NCI-H1105 treated with DMSO at 0.1 percent for 48 hours (cell line): ENCODE results near the gene HILPDA.
"Not testable (repeated sequence)": the region's sequence is repeated elsewhere in the genome, so short reads cannot be mapped to it uniquely, and the experiment has no call there.

Experiments used
- DNase-seq: peaks from one replicate; lab custom pipeline; 2025; lab: John Stamatoyannopoulos, UW

HILPDA gene

DNA sequence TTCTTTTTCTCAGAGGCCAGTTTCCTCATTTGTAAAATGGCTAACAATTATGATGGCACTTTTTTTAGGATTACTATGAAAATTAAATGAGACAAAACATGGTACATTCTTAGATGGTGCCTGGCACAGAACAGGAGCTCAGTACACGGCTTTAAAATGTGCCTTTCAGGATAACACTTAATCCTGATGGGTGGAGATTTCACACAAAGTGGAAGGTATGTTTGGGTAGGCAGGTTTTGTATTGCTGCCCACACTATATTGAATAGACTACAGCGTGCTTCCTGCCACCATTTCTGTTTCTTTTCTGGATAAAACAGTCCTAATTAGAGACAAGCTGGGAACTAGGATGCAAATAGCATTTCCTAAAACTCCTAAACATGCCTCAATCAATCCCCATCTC lies 23.9 kb upstream of the HILPDA start:
- DNase-seq: no peak

DNA sequence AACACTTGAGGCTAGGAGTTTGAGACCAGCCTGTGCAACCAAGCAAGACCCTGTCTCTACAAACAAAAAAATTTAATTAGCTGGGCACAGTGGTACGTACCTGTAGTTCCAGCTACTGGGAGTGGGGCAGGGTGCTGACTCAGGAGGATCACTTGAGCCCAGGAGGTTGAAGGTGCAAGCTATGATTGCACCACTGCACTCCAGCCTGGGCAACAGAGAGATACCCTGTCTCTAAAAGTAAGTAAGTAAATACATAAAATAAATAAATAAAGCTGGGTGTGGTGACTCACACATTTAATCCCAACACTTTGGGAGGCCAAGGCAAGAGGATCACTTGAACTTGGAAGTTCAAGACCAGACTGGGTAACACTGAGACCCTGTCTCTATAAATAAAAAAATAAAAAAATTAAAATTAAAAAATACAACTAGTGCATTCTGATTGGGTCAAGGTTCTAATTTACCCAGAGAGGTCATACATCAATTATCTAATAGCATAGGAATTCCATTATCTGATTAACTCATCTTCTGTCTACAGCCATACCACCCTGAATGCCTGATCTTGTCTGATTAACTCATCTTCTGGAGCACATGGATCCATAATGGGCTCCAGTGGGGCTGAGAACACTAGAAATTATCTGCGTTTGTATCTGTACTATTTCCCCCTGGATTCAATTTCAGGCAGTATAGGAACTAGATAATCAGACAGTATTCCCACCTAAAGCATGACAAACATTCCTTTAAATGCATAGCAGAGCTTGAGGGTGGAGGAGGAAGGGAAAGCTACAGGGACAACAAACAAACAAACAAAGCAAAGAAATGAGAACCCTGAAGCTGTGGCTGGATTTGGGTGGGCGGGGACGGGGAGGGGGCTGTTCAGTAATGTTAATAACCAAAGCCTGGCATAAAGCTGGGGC lies 21.0 kb upstream of the HILPDA start:
- no peak for DNase-seq

DNA sequence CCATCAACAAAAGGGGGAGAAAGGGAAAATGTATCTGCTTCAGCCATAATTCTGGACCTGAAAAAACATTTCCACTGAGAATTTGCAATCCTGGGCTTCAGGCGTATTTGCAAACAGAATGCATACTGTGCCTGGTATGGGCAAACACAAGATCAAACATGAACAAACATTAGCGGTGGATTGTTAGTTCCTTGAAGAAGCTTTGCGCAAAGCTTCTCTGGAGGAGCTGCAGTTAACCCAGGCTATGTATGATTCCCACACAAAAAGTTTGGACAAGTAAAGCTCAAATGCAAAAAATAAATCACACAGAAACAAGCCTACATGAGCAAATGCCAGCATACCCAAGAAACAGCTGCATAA lies 20.4 kb upstream of the HILPDA start:
- no peak for DNase-seq

DNA sequence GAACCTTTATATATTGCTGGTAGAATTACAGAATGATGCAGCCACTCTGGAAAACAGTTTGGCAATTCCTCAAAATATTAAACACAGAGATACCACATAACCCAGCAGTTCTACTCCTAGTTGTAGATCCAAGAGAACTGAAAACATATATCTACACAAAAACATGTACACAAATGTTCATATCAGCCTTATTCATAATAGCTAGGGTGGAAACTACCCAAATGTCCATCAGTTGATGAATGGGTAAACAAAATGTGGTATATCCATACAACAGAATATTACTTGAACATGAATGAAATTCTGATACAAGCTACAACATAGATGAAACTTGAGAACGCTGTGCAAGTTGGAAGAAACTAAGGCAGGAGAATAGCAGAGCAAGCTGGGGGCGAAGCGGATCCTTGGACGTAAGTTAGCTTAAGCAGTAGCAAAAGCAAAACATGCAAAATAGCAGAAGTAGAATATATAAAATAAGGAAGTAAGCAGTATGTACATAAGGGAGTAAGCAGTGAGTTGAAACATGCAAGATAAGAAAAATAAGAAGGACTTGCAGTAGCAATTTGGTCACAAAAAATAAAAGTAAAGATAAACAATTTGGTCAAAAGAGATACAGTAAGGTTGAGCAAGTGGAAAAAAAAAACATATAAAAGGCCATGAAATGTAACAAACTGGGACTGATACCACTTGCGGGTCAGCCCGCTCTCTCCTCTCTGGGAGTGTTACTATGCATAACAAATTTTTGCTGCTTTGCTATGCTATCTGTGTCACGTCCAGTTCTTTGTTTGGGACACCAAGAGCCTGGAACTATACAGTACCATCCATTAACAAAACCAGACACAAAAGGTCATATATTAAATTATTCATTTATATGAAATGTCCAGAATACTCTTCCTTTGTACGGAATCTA lies 18.0 kb upstream of the HILPDA start:
- no peak for DNase-seq

DNA sequence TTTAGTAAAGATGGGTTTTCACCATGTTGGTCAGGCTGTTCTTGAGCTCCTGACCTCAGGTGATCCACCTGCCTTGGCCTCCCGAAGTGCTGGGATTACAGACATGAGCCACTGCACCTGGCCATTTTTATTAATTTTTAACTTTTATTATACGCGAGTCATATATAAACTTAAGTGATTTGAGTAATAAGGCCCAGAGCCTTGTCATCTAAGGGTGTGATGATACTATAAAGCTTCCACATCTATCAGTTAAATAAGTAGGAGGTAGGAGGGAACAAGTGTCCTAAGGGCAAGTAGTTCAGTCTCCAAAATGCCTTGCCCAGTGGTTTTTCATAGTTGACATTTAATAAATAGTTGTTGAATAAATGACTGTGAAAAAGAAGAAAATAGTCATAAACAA lies 13.3 kb upstream of the HILPDA start:
- DNase-seq: no peak

DNA sequence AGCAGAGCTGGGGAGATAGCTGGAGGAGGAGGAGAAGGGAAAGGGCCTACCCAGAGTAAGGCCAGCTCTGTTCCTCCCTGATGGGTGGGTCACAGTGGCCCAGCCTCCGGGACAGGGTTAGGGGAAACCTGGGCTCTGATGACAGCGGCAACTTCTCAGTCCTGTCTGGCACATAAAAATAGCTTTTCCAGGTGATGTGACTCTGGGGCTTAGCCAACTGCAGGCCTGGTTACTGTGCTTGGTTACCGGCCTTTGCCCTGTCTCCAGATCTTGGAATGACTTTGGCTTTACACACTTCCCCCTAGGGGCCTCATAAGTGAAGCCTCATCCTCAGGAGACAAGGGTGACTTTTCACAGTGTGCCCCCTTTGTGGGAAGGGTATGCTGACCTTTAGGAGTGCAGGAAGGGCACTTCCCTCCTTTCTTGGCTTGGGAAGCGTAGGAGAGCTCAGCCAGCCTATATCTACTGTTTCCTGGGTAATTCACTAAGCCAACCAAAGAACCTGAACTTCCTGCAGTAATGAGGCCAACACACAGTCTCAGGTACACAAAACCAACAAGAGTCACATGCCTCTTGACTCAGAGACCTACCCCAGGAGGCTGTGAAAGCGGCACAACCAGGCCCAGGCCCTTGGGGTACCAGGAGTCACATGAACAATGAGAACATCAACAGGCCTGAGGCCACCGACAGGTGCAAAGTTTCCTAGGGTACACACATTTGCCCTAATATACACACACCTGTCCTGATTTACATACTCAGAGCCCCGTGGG lies 11.7 kb upstream of the HILPDA start:
- no peak for DNase-seq

DNA sequence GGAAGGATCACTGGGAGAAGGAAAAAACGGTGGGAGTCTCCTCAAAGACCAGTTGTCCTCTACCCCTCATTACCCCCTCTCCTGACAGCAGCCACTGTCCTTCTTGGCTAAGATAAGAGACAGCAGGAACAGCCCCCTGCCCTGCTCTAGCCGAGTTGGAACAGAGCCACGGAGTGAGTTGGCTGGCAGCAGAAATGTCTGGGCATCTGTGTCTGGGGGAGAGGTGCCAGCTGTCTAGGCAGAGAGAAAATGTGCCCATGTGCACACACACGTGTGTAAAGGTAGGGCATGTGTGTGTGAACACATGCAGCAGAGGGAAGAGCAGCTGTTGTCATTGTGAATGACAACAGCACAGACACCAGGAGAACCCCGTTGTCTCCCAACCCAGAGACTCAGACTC lies 9.4 kb upstream of the HILPDA start:
- no peak for DNase-seq

DNA sequence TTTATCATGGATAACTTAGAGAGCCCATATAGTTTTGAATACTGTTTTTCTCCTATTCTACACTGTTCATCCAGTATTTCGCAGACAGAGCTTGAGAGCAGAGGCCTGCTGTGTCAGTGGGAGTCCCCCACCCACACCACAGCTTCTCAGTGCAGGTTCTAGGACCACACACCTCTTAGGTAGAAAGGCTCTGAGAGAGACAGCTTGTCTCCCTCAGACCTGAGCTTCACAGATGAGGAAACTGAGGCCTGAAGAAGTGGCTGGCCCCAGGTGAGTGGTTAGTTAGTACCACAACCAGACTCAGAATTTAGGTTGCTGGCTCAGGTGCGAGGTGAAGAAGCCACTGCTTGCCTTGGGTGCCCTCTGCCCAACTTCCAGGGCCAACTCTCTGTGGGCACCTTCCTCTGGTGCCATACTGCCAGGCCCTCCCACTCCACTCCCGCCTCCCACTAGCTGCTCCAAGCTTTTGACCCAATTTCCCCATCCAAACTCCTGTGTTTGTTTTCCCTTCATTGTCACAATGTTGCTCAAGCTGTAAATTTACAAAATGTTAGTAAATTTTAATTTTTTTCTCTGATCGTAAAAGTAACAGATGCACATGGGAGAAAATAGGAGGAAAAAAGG lies 7.6 kb upstream of the HILPDA start:
- DNase-seq: no peak

DNA sequence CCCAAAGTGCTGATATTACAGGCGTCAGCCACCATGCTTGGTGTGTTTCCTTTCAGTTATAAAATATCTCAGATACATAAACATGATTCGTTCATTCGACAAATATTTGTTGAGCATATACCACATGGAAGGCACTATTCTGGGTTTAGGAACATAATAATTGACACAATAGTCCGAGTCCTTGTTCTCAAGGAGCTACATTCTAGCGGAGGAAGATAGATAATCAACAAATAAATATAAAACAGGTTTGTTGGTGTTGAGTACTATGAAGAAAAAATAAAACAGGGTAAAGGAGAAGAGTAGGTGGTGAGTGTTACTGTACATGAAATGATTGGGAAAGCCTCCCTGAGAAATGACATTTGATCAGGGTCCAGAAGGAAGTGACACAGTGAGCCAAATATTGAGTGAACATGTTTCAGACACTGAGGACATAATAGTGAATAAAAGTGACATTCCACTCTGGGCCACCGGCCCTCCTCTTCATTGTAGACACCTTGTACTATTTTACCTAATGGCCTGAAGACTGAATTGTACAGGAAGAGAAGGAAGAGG lies 6.9 kb upstream of the HILPDA start:
- DNase-seq: no peak

DNA sequence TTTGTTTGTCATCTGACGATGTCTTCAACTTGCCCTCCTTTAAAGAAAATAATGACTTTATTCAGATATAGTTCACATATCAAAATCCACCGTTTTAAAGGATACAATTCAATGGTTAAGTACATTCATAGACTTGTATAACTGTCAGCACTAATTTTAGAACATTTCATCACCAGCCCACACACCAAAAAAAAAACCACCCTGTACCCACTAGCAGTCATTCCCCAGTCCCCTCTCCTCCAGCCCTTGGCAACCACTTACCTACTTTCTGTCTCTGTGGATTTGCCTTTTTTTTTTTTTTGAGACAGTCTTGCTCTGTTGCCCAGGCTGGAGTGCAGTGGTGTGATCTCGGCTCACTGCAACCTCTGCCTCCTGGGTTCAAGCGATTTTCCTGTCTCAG lies 5.3 kb upstream of the HILPDA start:
- DNase-seq: no peak

DNA sequence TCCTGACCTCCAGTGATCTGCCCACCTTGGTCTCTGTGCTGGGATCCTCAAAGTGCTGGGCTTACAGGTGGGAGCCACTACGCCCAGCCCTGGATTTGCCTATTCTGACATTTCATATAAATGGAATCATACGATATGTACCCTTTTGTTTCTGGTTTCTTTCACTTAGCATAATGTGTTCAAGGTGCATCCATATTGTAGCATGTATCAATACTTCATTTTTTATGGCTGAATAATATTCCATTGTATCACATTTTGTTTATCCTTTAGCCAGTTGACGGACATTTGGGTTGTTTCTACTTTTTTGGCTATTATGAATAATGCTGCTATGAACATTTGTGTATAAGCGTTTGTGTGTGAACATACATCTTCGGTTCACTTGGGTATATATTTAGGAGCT lies 4.8 kb upstream of the HILPDA start:
- no peak for DNase-seq

DNA sequence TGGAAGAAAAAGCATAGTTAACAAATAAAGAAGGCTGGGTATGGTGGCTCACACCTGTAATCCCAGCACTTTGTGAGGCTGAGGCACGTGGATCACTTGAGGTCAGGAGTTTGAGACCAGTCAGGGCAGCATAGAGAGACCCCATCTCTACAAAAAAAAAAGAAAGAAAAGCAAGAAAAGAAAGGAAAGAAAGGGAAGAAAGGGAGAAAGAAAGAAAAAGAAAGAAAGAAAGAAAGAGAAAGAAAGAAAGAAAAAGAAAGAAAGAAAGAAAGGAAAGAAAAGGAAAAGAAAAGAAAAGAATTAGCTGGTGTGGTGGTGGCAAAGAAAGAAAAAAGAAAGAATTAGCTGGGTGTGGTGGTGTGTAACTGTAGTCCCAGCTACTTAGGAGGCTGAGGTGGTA lies 3.1 kb upstream of the HILPDA start:
- no peak for DNase-seq

DNA sequence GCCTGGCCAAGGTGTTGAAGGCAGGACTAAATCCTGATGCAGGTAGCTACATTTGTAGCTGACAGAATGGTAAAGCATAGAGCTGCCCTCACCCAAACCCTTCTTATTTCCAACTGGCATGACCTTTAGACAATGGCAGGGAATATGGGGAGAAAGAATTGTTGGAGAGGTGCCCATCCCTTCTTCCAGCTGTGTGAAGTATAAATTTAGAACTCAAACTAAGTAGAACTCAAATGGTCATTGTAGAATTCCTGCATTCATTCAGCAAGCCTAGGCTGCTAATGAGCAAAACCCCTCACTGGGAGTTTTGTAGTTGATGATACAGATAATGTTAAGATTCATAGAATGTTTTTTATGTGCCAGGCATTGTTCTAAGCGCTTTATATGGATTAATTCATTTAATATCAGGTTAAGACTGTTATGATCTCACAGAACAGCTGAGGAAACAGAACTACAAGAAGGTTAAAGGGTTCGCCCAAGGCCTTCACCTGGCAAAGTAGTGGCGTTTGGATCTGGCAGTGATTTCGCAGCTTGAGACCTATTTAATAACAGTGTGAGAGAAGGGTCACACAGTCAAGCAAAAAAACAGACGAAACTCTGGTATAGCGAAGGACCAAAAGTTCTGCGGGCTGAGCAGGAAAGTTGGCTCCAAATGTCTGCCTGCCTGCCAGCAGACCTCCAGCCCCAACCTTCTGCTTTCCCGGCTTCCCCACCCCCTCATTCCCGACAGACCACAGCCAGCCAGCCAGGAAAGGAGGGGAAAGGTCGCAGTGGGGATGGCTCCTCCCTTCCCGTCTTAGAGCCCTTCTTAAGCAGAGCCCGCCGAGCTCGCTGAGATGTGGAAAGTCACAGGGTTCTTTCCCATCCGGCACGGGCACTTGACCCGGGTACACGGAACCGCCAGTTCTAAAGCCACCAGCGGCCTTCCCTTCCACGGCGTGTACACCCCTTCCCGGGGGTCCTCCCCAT lies 1.6 kb upstream of the HILPDA start:
- DNase-seq: no peak

DNA sequence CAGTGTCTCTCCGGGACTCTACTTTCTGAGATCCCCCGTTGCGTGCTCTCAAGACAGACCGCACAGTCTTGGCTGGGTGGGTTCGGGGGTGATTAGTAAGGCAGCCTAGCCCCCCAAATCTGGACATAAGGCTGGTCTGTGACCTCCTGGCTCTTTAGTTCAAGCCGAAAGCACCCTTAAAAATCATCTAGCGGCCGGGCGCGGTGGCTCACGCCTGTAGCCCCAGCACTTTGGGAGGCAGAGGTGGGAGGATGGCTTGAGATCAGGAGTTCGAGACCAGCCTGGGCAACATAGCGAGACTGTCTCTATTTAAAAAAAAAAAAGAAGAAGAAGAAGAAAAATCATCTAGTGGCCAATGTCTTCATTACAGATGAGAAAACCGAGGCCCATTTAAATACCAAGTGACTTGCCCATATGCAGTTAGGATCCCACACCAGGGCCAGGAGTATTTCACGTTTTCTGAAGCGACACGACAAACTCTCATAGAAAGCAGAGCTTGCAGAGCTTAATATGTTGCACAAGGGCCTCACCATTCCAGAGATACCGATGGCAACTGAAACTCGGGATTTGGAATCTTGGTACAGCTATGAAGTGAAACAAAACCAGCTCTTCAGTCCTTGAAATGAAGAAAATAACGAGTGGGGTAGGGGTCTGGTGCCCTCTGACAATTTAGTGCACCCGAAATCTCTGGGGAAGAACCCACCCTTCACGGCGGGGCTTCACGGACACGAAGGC lies 703 bp upstream of the HILPDA start:
- no peak for DNase-seq

DNA sequence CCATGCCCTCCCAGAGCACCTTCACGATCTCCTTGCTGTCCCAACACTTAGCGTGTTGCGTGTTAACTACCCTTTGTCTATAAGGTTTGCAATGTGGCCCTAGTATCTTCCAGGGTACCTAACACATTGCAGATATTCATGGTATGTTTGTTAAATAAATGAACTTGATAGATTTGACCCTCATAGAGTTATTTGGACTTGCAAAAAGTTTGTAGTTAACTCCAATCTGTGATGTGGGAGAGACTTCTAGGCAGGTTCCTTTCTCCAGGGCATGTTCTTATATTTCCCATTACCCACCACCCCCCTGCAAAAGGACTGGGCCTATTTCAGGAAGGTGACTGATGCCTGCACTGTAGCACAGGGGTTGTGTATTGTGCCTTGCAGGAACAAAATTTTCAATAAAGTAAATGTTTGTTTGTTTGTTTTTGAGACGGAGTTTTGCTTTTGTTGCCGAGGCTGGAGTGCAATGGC lies 612 bp downstream of the HILPDA start:
- peak; percentile 22 for DNase-seq

DNA sequence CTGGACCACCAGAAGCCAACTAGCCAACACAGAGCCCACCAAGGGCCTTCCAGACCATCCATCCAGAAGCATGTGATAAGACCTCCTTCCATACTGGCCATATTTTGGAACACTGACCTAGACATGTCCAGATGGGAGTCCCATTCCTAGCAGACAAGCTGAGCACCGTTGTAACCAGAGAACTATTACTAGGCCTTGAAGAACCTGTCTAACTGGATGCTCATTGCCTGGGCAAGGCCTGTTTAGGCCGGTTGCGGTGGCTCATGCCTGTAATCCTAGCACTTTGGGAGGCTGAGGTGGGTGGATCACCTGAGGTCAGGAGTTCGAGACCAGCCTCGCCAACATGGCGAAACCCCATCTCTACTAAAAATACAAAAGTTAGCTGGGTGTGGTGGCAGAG lies 1.7 kb downstream of the HILPDA start:
- DNase-seq: not testable (repeated sequence)

DNA sequence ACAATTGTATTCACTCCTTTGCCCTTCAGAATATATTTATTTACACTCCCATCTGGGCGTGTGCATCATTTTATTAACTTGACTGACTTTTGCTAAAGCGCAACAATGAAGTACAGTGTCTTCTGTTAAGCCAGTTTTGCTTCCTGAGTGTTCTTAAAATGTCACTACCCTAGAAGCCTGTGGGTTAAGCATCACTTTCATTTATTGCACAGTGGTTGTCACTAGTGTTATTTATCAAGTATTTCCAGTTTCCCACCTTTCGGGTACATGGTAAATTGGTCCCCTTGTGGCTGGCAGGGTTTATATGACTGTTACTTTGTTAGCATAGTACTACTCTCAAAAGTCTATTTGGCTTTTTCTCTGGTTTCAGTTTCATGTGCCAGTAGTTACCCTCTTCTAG lies 3.3 kb downstream of the HILPDA start:
- no peak for DNase-seq

DNA sequence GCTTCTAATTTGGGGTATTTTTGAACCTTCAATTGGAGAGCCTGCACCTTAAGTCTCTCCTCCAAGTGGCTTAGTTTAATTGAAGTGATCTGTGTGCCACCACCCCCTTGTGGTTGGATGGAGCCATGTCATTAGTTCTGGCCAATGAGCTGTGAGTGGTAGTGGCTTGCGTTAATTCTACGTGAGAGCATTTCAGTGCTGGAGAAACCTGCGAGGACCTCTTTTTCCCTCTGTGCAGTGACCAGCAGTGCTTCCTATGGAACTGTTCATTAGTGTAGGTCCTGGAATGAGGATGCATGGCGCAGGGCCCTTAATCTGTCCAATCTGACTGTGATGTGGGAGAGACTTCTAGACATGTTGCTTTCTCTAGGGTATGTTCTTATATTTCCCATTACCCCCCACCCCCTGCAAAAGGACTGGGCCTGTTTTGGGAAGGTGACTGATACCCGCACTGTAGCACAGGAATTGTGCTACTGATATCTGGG lies 3.8 kb downstream of the HILPDA start:
- peak; percentile 24 for DNase-seq

DNA sequence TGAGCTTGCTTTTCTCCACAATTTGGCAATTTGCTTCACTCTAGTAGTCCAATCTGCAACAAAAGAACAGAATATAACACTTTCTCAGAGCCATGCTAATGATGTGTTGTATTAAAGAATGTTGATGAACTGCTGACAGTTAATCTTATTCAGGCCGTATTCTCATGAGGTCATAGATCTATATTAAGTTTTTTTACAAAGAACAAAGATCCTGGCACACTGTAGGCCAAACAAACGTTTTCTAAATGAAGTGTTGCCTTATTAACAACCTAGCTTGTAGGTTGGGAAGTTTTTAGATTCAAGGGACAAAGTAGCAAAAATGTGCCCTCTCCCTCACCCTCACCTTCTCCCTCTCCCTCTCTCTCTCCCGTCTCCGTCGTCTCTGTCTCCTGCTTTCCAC lies 6.8 kb downstream of the HILPDA start:
- no peak for DNase-seq
